CD4-positive, alpha-beta T cell treated with Interleukin-10 for 1 hour (primary cell): ENCODE measurements around the gene AP3D1.

Experiments used
- DNase-seq: peaks from one replicate; pipeline ENCODE4 v3.0.0-alpha.2; 2020

AP3D1 gene

GRCh38 chr19:2058570-2059421 lies 92.6 kb downstream of the AP3D1 start:
- DNase-seq, result no peak

GRCh38 chr19:2057484-2058469 lies 93.6 kb downstream of the AP3D1 start:
- DNase-seq, result no peak

GRCh38 chr19:2056837-2057192 lies 94.6 kb downstream of the AP3D1 start:
- peak; percentile 43 for DNase-seq

GRCh38 chr19:2055931-2056836 lies 95.2 kb downstream of the AP3D1 start:
- DNase-seq, result peak; percentile 53

- DNase-seq, result no peak
Observed at GRCh38 chr19:2054763-2055162, 96.6 kb downstream of the AP3D1 start.

GRCh38 chr19:2053601-2054389 lies 97.6 kb downstream of the AP3D1 start:
- DNase-seq, result no peak

- peak; percentile 78 for DNase-seq
Observed at GRCh38 chr19:2051773-2052704, 99.3 kb downstream of the AP3D1 start.

GRCh38 chr19:2050991-2051772 lies 100.2 kb downstream of the AP3D1 start, which contains the start of gene MKNK2:
Gene MKNK2 (minus strand): TSS chr19:2051244. CDS start chr19:2050851, 393 bp downstream.
- DNase-seq, result peak; percentile 92
